GM12878 (cell line): ENCODE results near the gene ITGB5. TPM values are rescaled to one million over a fixed set of nuclear protein-coding genes. Genes with fewer than 3 reads are reported as not detected.
A peak's percentile ranks its signal among the peaks of the same experiment; 100 is the strongest.

Experiments
- ASH2L ChIP-seq: fragments of 300-600, 200-600 bp; sonication (generic); IDR thresholded peaks from 2 replicates; pipeline ENCODE4 v1.6.1; 2017; ENCODE audit warnings: low read depth, mild to moderate bottlenecking, borderline replicate concordance
- CEBPB ChIP-seq, 2 experiments: fragments of 150-350 bp in 1 of 2; IDR thresholded peaks; 2 replicates each; pipeline ENCODE4 v1.6.1; 2012 to 2014; ENCODE audit warnings: low read depth in 2 of 2, low read length in 2 of 2, borderline replicate concordance in 1 of 2, inconsistent platforms in 1 of 2
- GATAD2B ChIP-seq: fragments of 450-650 bp; conservative IDR thresholded peaks from 2 replicates; pipeline ENCODE4 v1.6.1; 2017; ENCODE audit warnings: low read depth, mild to moderate bottlenecking, moderate library complexity
- MTA2 ChIP-seq: fragments of 450-650 bp; IDR thresholded peaks from 2 replicates; pipeline ENCODE4 v1.6.1; 2016; ENCODE audit warnings: low read depth, mild to moderate bottlenecking, moderate library complexity
- RELA ChIP-seq: fragments of 450-650 bp; IDR thresholded peaks from 2 replicates; pipeline ENCODE4 v1.8.0; 2014; ENCODE audit warnings: borderline replicate concordance; ENCODE audit not compliant: partially characterized antibody
- SREBF1 ChIP-seq: IDR thresholded peaks from 2 replicates; pipeline ENCODE4 v1.6.1; 2012; ENCODE audit warnings: mild to moderate bottlenecking, low read length
- polyA plus RNA-seq, 11 experiments: library from polyadenylated mRNA; depleted of rRNA in 4 of 11; unstranded in 6 of 11; stranded (reverse) in 5 of 11; fragments of >200 nt; fragmentation: Nextera tagmentation in 4 of 11; fragmentation: Illumina TruSeq in 1 of 11; extraction: Ambion mirVana in 4 of 11; extraction: Trizol in 1 of 11; gene quantifications; 1 replicate in 1 of 11; 2 replicates in 10 of 11; pipeline versions ENCODE4 v1.2.1 to v1.2.3, GENCODE V29; 2011 to 2016; ENCODE audit warnings: inconsistent platforms in 2 of 11, missing spikeins in 2 of 11, low read depth in 1 of 11
- total RNA-seq, 4 experiments: library from RNA; depleted of rRNA in 3 of 4; stranded (reverse); fragments of >200 nt in 3 of 4; fragmentation: Illumina TruSeq in 1 of 4; extraction: Trizol in 1 of 4; gene quantifications; 2 replicates each; pipeline versions ENCODE4 v1.2.1 to v1.2.3, GENCODE V29; 2013 to 2021
- TF ChIP-seq, protein P1 (sequence below): fragments of 450-650 bp; IDR thresholded peaks from 2 replicates; pipeline ENCODE4 v1.6.1; 2017; ENCODE audit warnings: low read depth, mild to moderate bottlenecking, moderate library complexity
- TF ChIP-seq, protein P2 (sequence below): fragments of 150-350 bp; IDR thresholded peaks from 2 replicates; pipeline ENCODE4 v1.6.1; 2016; ENCODE audit warnings: low read depth, low read length
- TF ChIP-seq, protein P3 (sequence below): IDR thresholded peaks from 2 replicates; pipeline ENCODE4 v1.6.1; 2012; ENCODE audit warnings: low read depth, low read length, improper control_type of control experiment
- TF ChIP-seq, protein P4 (sequence below): IDR thresholded peaks from 2 replicates; pipeline ENCODE4 v1.6.1; 2012; ENCODE audit warnings: mild to moderate bottlenecking, low read depth, low read length
- TF ChIP-seq, protein P5 (sequence below): fragments of 450-650 bp; IDR thresholded peaks from 2 replicates; pipeline ENCODE4 v1.6.1; 2014; ENCODE audit warnings: mild to moderate bottlenecking

Gene ITGB5
- total and polyA plus RNA-seq, 10 of the 15 experiments (the other 5 are each of a cell fraction or from before 2014, with no cell fraction given), result 0.05 to 10.0 (median 0.83) TPM; not detected in 2

DNA sequence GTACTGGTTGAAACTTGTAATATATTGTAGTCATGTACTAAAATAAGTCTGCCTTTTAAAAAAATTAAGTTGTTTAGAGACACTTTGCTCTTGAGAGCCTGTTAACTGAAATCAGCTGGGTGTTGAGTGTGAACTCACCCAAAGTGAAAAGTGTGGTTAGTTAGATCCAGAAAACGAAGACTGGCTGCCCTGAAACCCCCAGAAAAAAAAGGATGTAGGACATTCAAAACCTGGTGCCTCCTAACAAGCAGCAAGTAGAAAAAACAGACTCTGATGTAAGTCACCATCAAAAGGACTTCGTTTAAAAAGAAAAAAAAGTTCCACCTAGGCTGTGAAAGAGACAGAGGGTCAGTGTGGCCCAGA lies 116.1 kb downstream of the ITGB5 start (continued):
- TF ChIP-seq, protein P1, sequence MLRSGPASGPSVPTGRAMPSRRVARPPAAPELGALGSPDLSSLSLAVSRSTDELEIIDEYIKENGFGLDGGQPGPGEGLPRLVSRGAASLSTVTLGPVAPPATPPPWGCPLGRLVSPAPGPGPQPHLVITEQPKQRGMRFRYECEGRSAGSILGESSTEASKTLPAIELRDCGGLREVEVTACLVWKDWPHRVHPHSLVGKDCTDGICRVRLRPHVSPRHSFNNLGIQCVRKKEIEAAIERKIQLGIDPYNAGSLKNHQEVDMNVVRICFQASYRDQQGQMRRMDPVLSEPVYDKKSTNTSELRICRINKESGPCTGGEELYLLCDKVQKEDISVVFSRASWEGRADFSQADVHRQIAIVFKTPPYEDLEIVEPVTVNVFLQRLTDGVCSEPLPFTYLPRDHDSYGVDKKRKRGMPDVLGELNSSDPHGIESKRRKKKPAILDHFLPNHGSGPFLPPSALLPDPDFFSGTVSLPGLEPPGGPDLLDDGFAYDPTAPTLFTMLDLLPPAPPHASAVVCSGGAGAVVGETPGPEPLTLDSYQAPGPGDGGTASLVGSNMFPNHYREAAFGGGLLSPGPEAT, result peak; percentile 28; the same call in 1 of the 2 replicates
- TF ChIP-seq, protein P2, sequence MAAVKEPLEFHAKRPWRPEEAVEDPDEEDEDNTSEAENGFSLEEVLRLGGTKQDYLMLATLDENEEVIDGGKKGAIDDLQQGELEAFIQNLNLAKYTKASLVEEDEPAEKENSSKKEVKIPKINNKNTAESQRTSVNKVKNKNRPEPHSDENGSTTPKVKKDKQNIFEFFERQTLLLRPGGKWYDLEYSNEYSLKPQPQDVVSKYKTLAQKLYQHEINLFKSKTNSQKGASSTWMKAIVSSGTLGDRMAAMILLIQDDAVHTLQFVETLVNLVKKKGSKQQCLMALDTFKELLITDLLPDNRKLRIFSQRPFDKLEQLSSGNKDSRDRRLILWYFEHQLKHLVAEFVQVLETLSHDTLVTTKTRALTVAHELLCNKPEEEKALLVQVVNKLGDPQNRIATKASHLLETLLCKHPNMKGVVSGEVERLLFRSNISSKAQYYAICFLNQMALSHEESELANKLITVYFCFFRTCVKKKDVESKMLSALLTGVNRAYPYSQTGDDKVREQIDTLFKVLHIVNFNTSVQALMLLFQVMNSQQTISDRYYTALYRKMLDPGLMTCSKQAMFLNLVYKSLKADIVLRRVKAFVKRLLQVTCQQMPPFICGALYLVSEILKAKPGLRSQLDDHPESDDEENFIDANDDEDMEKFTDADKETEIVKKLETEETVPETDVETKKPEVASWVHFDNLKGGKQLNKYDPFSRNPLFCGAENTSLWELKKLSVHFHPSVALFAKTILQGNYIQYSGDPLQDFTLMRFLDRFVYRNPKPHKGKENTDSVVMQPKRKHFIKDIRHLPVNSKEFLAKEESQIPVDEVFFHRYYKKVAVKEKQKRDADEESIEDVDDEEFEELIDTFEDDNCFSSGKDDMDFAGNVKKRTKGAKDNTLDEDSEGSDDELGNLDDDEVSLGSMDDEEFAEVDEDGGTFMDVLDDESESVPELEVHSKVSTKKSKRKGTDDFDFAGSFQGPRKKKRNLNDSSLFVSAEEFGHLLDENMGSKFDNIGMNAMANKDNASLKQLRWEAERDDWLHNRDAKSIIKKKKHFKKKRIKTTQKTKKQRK, result no peak
- TF ChIP-seq, protein P3, sequence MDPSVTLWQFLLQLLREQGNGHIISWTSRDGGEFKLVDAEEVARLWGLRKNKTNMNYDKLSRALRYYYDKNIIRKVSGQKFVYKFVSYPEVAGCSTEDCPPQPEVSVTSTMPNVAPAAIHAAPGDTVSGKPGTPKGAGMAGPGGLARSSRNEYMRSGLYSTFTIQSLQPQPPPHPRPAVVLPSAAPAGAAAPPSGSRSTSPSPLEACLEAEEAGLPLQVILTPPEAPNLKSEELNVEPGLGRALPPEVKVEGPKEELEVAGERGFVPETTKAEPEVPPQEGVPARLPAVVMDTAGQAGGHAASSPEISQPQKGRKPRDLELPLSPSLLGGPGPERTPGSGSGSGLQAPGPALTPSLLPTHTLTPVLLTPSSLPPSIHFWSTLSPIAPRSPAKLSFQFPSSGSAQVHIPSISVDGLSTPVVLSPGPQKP, result no peak
- no peak for TF ChIP-seq RELA
- no peak for TF ChIP-seq ASH2L
- no peak for TF ChIP-seq GATAD2B
- TF ChIP-seq, protein P4, sequence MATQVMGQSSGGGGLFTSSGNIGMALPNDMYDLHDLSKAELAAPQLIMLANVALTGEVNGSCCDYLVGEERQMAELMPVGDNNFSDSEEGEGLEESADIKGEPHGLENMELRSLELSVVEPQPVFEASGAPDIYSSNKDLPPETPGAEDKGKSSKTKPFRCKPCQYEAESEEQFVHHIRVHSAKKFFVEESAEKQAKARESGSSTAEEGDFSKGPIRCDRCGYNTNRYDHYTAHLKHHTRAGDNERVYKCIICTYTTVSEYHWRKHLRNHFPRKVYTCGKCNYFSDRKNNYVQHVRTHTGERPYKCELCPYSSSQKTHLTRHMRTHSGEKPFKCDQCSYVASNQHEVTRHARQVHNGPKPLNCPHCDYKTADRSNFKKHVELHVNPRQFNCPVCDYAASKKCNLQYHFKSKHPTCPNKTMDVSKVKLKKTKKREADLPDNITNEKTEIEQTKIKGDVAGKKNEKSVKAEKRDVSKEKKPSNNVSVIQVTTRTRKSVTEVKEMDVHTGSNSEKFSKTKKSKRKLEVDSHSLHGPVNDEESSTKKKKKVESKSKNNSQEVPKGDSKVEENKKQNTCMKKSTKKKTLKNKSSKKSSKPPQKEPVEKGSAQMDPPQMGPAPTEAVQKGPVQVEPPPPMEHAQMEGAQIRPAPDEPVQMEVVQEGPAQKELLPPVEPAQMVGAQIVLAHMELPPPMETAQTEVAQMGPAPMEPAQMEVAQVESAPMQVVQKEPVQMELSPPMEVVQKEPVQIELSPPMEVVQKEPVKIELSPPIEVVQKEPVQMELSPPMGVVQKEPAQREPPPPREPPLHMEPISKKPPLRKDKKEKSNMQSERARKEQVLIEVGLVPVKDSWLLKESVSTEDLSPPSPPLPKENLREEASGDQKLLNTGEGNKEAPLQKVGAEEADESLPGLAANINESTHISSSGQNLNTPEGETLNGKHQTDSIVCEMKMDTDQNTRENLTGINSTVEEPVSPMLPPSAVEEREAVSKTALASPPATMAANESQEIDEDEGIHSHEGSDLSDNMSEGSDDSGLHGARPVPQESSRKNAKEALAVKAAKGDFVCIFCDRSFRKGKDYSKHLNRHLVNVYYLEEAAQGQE, result no peak
- TF ChIP-seq CEBPB (IDR thresholded peaks at IDR 0.05; ENCODE audit: borderline replicate concordance in 1 of 2, low read depth in 2 of 2, low read length in 2 of 2), result no peak
- TF ChIP-seq, protein P5, sequence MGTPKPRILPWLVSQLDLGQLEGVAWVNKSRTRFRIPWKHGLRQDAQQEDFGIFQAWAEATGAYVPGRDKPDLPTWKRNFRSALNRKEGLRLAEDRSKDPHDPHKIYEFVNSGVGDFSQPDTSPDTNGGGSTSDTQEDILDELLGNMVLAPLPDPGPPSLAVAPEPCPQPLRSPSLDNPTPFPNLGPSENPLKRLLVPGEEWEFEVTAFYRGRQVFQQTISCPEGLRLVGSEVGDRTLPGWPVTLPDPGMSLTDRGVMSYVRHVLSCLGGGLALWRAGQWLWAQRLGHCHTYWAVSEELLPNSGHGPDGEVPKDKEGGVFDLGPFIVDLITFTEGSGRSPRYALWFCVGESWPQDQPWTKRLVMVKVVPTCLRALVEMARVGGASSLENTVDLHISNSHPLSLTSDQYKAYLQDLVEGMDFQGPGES, result no peak
- 0 out of 2 replicates have a peak, but pooled peaks have one; percentile 11 for TF ChIP-seq MTA2
- TF ChIP-seq SREBF1, result no peak
